GM18861 (cell line): ENCODE results near the gene P2RY4.
"Not testable (repeated sequence)": the region's sequence is repeated elsewhere in the genome, so short reads cannot be mapped to it uniquely, and the experiment has no call there.

Experiments used
- ATAC-seq: cut with Tn5 transposase; IDR thresholded peaks from one replicate; pipeline ENCODE4 v1.9.1; 2021; ENCODE audit not compliant: unreplicated experiment

P2RY4 gene

GRCh38 chrX:70260104-70260503, at the start of gene P2RY4:
Gene P2RY4, minus strand, starts transcription at chrX:70260204. Its CDS starts 580 bp downstream, at chrX:70259624.
- no peak for ATAC-seq

DNA sequence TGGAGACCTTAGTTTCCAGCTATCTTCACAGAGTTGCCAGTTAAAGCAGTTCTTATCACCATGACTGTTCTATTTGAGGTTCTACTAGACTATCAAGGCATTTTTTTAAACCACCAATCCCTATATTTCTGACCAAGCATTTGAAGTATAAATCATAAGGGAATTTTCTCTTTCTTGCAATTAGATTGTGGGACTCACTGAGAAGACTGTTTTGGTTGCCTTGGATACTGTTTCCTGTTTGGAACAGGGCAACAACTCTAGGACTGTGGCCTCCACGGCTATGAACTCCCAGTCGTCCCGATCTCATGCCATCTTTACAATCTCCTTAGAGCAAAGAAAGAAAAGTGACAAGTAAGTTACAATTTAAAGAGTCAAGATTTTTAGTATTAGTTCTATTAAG, 41.7 kb upstream of the P2RY4 start:
- ATAC-seq, result no peak

DNA sequence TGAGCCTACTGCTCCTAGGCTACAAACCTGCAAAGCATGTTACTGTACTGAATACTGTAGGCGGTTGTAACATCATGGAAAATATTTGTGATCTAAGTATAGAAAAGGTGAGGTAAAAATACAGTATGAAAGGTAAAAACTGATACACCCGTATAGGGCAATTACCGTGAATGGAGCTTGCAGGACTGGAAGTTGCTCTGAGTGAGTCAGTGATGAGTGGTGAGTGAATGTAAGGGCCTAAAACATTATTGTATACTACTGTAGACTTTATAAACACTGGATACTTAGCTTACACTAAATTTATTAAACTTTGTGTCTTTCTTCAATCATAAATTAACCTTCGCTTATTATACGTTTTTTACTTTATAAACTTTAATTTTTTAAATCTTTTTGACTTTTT, 33.6 kb upstream of the P2RY4 start:
- no peak for ATAC-seq

GRCh38 chrX:70292788-70293187, 32.8 kb upstream of the P2RY4 start:
- no peak for ATAC-seq

DNA sequence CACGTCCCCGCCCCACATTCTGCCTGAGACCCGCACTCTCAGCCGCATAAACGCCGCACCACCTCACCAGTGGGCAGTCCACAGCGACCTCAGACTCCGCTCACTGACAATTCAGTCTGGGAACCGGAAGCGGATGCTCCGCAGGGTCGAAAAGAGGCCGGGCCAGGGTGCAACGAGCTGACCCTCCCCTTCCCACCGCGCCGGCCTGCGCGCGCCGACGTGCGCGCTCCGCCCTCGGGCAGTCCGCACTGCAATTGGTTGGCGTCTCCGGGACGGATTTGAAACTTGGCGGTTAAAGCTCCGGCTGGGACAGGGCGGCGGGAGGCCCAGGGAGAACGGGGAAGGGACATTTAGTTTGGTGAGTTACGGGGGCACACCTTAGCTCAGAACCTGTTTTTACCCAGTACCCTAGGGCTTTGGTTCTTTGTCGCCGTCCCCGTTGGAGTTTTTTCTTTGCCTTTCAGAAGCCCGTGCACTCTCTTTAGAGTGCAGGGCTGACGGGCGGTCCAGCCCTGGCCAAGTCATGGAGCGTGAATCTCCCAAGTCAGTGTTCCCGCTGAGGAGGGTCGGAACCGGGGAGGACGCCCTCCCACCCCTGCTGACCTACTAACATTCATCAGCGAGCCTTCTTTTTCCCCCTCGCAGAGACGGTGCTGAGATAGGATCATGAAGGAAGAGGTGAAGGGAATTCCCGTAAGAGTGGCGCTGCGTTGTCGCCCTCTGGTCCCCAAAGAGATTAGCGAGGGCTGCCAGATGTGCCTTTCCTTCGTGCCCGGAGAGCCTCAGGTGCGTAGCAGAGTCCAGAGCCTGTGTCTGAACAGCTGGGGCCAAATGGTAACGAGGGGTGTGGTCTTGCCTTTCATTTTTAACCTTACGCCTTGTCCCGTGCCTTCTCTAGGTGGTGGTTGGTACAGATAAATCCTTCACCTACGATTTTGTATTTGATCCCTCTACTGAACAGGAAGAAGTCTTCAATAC, 30.1 kb upstream of the P2RY4 start, which contains the start of the genes KIF4A and PDZD11:
TSS of gene KIF4A (plus strand) at position 312 of the 978 bp plus-strand sequence. CDS start at position 667, 355 bp downstream.
TSS of gene PDZD11 (minus strand) at position 135 of the 978 bp plus-strand sequence. CDS start 586 bp downstream, outside the sequence.
- ATAC-seq, result peak; percentile 92

- no peak for ATAC-seq
These were observed 29.3 kb upstream of the P2RY4 start for GRCh38 chrX:70289168-70289792.

DNA sequence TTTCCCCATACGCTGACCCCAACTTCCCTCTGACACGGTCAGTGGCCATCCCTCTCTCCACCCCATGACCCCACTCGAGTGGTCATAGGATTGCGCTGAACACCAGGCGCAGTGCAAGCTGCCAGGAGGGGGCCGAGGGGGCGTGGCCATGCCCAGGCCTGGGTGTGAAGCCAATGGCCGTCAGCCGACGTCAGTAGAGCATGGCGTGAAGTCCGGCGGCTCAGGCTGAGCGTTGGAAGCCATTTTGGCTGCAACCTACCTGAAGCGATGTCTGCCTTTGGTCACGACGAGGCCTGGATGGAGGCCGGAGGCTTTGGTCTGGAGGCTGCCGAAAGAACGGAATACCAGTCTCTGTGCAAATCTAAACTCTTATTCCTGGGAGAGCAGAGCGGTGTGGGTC, 21.9 kb upstream of the P2RY4 start, which contains the start of gene RAB41:
TSS of gene RAB41 (plus strand) at position 222 of the 400 bp plus-strand sequence. CDS start at position 268, 46 bp downstream.
- no peak for ATAC-seq

GRCh38 chrX:70280573-70280972, 20.6 kb upstream of the P2RY4 start:
- ATAC-seq, result no peak

GRCh38 chrX:70279081-70279480, 19.1 kb upstream of the P2RY4 start:
- no peak for ATAC-seq

GRCh38 chrX:70274029-70274428, 14.0 kb upstream of the P2RY4 start:
- ATAC-seq, result not testable (repeated sequence)

- no peak for ATAC-seq
These were observed 8.0 kb upstream of the P2RY4 start, which contains the start of gene ARR3 for GRCh38 chrX:70268034-70268433. Gene ARR3, plus strand, starts transcription at chrX:70268334. Its CDS starts 1,052 bp downstream, at chrX:70269386.

DNA sequence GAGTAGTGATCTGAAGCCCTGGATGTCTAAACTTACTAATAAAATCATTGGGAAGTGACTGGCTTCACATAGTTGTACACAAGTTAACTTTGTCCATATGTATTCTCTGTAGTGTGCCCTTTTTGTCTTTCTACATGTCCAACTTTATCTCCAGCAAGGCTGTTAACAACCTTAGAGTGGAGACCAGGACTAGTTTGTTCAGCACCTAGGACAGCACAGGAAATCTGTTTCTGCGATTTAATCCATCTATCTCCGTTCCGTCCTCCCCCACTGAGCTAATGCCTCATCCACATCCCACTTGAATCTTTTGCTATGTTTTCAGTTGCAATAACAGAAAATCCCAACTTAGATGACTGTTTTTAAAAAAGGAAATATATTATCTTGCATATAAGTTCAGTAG, 4.8 kb upstream of the P2RY4 start:
- no peak for ATAC-seq

GRCh38 chrX:70262952-70263567, 3.1 kb upstream of the P2RY4 start:
- ATAC-seq, result no peak

- no peak for ATAC-seq
These were observed 2.3 kb downstream of the P2RY4 start for GRCh38 chrX:70257423-70258288.

DNA sequence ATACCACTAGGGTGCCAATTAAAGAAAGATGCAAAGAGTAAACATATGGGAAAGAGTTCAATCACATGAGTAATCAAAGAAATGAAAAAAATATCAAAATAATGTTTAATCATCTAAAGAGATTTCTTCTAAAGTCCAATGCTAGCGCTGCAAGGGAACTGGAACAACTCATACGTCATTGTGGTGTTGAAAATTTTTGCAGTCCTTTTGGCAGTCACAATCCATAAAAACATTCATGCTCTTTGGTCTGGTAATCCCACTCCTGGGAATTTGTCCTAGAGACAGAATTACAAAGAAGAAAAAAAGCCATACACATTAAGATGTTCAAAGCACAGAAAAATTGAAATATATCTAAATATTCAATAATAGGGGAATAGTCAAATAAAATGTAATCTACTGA, 4.6 kb downstream of the P2RY4 start:
- no peak for ATAC-seq

DNA sequence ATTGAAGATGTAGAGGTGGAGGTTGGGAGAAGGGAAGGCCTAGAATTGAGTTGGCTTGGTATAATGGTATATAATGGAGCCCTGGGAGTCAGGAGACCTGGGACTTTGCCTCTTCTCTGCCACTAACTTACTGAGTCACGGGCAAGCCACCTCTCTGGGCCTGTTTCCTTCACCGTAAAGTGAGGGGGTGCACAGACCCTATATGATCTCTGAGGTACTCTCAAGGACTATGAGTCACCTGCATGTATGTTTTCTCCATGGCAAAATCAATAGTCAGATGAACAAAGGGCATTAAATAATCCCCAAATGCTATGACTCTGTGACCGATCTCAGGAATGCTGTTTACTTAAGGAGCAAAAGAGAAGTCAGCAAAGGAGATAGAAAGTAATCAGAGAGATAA, 5.1 kb downstream of the P2RY4 start:
- no peak for ATAC-seq

DNA sequence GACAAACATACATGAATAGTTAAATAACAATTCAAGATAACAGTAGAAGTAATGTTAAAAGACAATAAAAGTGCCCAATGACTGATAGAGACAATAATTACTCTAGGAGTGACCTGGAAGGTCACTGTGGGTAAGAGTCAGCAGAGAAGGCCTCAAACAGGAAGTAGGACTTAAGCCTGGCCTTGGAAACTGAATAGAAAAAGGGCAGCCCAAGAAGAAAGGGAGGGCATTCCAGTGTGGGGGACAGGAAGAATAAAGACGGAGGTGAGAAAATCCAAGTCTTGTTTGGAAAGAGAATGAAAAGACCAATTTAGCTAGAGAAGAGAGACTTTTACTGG, 6.0 kb downstream of the P2RY4 start:
- ATAC-seq, result no peak

- no peak for ATAC-seq
These were observed 6.5 kb downstream of the P2RY4 start for GRCh38 chrX:70253377-70254062.

DNA sequence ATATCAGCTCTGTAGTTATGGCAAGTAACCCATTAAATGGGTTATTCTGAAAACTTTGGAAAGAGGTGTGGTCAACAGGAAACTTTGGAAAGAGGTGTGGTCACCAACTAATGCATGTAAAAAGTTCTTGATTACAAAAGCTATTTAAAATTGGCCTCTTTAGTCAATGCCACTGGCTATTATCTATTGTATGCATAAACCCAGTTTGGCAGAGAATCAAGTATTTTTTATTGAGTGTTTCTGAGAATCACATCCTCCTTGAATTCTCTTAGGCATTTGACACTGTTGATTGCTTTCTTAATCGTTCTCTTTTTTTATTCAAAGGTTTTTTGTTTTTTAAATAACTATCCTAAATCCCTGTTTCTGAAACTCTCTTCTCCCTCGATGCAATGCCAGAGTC, 7.5 kb downstream of the P2RY4 start:
- ATAC-seq, result no peak

DNA sequence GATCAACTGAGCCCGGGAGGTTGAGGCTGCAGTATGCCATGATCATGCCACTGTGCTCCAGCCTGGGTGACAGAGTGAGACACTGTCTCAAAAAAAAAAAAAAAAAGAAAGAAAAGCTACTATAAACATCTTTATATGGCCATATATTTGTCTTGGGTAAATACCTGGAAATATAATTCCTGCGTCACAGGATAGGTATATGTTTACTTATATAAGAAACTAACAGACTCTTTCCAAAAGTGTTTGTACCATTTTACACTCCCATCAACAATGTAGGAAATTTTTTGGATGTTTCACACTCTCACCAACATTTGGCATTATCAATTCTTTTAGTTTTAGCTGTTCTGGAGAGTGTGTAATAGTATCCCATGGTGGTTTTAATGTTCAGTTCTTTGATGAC, 12.8 kb downstream of the P2RY4 start:
- ATAC-seq, result no peak
